Body of pancreas (tissue), 4 donors: ENCODE results near the gene CDCA3. TPM values are rescaled to one million over a fixed set of nuclear protein-coding genes. Genes with fewer than 3 reads are reported as not detected.

ENCODE experiments used
- ATAC-seq: fragments of 150-250 bp; one replicate; pipeline ENCODE4 v1.9.1; 2016
- DNase-seq, 4 donors: peaks; one replicate each; pipeline ENCODE4 v3.0.0-alpha.2; 2019
- H3K27ac ChIP-seq, 4 donors: fragments of 200-600 bp; sonication (generic); 1 replicate in 3 of 4; 2 replicates in 1 of 4; pipeline versions ENCODE4 v1.5.1 to v1.6.1; 2016 to 2019; ENCODE audit warnings: mild to moderate bottlenecking in 1 of 4, mixed read lengths in 1 of 4, moderate library complexity in 1 of 4
- H3K27me3 ChIP-seq, 2 donors: fragments of 200-600 bp; sonication (generic); one replicate each; pipeline ENCODE4 v1.6.0; 2016; ENCODE audit warnings: mild to moderate bottlenecking in 1 of 2
- H3K36me3 ChIP-seq, 2 donors: fragments of 200-600 bp; sonication (generic); replicated peaks in 1 of 2; 2 replicates each; pipeline ENCODE4 v1.5.1; 2016; ENCODE audit warnings: low read depth in 2 of 2; ENCODE audit not compliant: insufficient read depth in 1 of 2
- H3K4me1 ChIP-seq: fragments of 200-600 bp; sonication (generic); one replicate; pipeline ENCODE4 v1.6.0; 2016
- H3K4me3 ChIP-seq, 2 donors: fragments of 200-600 bp; sonication (generic); 1 replicate in 1 of 2; 2 replicates in 1 of 2; pipeline ENCODE4 v1.5.1; 2016 to 2019
- H3K9me3 ChIP-seq, 3 donors: fragments of 200-600 bp; sonication (generic); 1 replicate in 2 of 3; 2 replicates in 1 of 3; pipeline ENCODE4 v1.5.1; 2016
- CTCF ChIP-seq, 7 experiments: fragments of 450-650 bp in 4 of 7; fragments of 200-600 bp in 3 of 7; sonication (generic) in 3 of 7; IDR thresholded peaks; one replicate each; pipeline ENCODE4 v1.5.1; 2016 to 2019; ENCODE audit warnings: antibody characterized with exemption in 7 of 7
- POLR2A ChIP-seq, 3 donors: fragments of 450-650 bp; IDR thresholded peaks; one replicate each; pipeline ENCODE4 v1.6.1; 2016; ENCODE audit warnings: antibody characterized with exemption in 3 of 3, mild to moderate bottlenecking in 2 of 3
- WGBS, 2 donors: methylation state at CpG; one replicate each; pipeline ENCODE4 v1.1.5; 2017; 5-methylcytosine and 5-hydroxymethylcytosine counted together
- intact Hi-C: fragments of 100-400 bp; cut with DNase I; formaldehyde crosslinking; loops from one replicate; pipeline ENCODE4 v1.15.1; 2023
- total RNA-seq, 2 donors: library from RNA; depleted of rRNA; stranded (reverse); fragments of >200 nt; gene quantifications; one replicate each; pipeline ENCODE4 v1.1.0, GENCODE V29; 2016

Gene CDCA3
- total RNA-seq, 2 donors from 2014 or later, result 0.52 to 2.3 TPM

GRCh38 chr12:6826125-6826733, 24.9 kb downstream of the CDCA3 start:
- ATAC-seq (no peak), DNase-seq (no peak)
- no peaks in the 10 kb centered on the region for H3K9me3 ChIP-seq
- no peak overlapping the region for H3K4me3 ChIP-seq
- H3K27ac ChIP-seq, result no peak overlapping the region
- WGBS, 2 donors, result 50 to 52% methylated on average over 16 to 17 of the region's 17 CpGs
- H3K27me3 ChIP-seq, result peaks cover 0 to 22% of the 10 kb centered on the region in 2 donors
- intact Hi-C loops, result no loop called here
- TF ChIP-seq CTCF (IDR thresholded peaks at IDR 0.05), result no peak
- no peak for TF ChIP-seq POLR2A (IDR thresholded peaks at IDR 0.05)
- H3K36me3 ChIP-seq, result no peaks in the 10 kb centered on the region
- H3K4me1 ChIP-seq, result peaks cover 41% of the 10 kb centered on the region

- peaks cover 41% of the 10 kb centered on the region for H3K4me1 ChIP-seq
- H3K27me3 ChIP-seq, result peaks cover 0 to 22% of the 10 kb centered on the region in 2 donors
- ATAC-seq, result peak; percentile 63
- intact Hi-C loops, result no loop called here
- no peaks in the 10 kb centered on the region for H3K36me3 ChIP-seq
- 3 to 5% methylated on average over 16 to 19 of the region's 19 CpGs for WGBS, 2 donors
- TF ChIP-seq CTCF (IDR thresholded peaks at IDR 0.05) (peak; percentile 78 to 91 (median 87)), POLR2A (IDR thresholded peaks at IDR 0.05) (peak in 1 of 3 donors; percentile 16)
- H3K9me3 ChIP-seq, result no peaks in the 10 kb centered on the region
- peak; percentile 81 to 86 (median 84) for DNase-seq
- no peak overlapping the region for H3K4me3 ChIP-seq
- no peak overlapping the region for H3K27ac ChIP-seq
Measured at GRCh38 chr12:6825398-6826124, 25.5 kb downstream of the CDCA3 start.

DNA sequence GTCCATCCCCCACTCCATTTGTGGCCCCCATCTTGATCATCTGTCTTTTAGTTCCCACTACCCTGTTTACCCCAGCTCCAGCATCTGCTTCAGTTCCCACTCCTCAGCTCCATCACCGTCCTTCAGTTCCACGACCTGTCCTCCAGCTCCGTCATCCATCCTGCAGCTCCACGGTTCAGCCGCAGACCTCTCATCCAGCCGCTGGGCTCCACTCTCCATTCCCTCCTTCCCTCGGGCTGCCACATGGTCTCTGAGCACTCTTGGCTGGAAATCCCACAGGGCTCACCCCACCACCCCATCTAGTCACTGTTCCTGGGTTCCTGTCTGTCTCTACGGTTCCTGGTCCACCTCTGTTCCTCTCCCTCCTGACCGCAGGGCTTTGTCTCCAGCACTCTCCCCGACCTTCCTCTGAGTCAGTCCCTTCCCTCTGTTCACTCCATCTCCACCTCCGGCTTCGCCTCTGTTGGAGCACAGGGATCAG, 26.1 kb downstream of the CDCA3 start:
- H3K9me3 ChIP-seq, result no peaks in the 10 kb centered on the region
- intact Hi-C loops, result no loop called here
- H3K36me3 ChIP-seq, result no peaks in the 10 kb centered on the region
- peaks cover 0 to 22% of the 10 kb centered on the region in 2 donors for H3K27me3 ChIP-seq
- no peak overlapping the region for H3K4me3 ChIP-seq
- DNase-seq (no peak), ATAC-seq (no peak)
- peaks cover 37% of the 10 kb centered on the region for H3K4me1 ChIP-seq
- TF ChIP-seq CTCF (IDR thresholded peaks at IDR 0.05) (no peak), POLR2A (IDR thresholded peaks at IDR 0.05) (no peak)
- no peak overlapping the region for H3K27ac ChIP-seq
- 12 to 22% methylated on average over 12 of the region's 12 CpGs for WGBS, 2 donors

- H3K36me3 ChIP-seq, result no peaks in the 10 kb centered on the region
- peaks cover 0 to 22% of the 10 kb centered on the region in 2 donors for H3K27me3 ChIP-seq
- DNase-seq (peak in 1 of 4 donors; percentile 29), ATAC-seq (no peak)
- WGBS, 2 donors, result 58 to 65% methylated on average over 4 to 33 of the region's 37 CpGs
- intact Hi-C loops, result no loop called here
- no peak overlapping the region for H3K27ac ChIP-seq
- TF ChIP-seq CTCF (IDR thresholded peaks at IDR 0.05) (no peak), POLR2A (IDR thresholded peaks at IDR 0.05) (no peak)
- no peaks in the 10 kb centered on the region for H3K9me3 ChIP-seq
- H3K4me3 ChIP-seq, result no peak overlapping the region
- H3K4me1 ChIP-seq, result peaks cover 30% of the 10 kb centered on the region
Measured at GRCh38 chr12:6824085-6824775, 26.9 kb downstream of the CDCA3 start.
